H1 (cell line): Measurements from ENCODE around the gene GSX1. TPM values are rescaled to one million over a fixed set of nuclear protein-coding genes. Genes with fewer than 3 reads are reported as not detected.
A peak's percentile ranks its signal among the peaks of the same experiment; 100 is the strongest.

Source experiments
- CTCF ChIA-PET: fragments of 300-600 bp; sonication (Branson Sonifier 250); formaldehyde crosslinking; loops from one replicate; lab custom pipeline; 2021; ENCODE audit not compliant: partially characterized antibody; lab: Charles Lee
- POLR2A ChIA-PET: fragments of 300-600 bp; sonication (Branson Sonifier 250); formaldehyde crosslinking; loops from one replicate; lab custom pipeline; 2021; ENCODE audit warnings: inconsistent platforms; ENCODE audit not compliant: partially characterized antibody; lab: Charles Lee
- DNase-seq, 2 experiments: peaks; one replicate each; pipeline versions ENCODE4 v3.0.0 to v3.0.0-alpha.2; 2010 to 2022; ENCODE audit warnings: low spot score in 2 of 2, low read depth in 1 of 2, mixed read lengths in 1 of 2
- FAIRE-seq: peaks from 2 replicates; lab custom pipeline; 2011; peaks lifted over from hg19 to GRCh38; lab: Jason Lieb, UNC
- H2AFZ ChIP-seq: 2 replicates; pipeline ENCODE4 v1.8.1; 2012; ENCODE audit warnings: low read length, inconsistent platforms
- H2AK5ac ChIP-seq: 2 replicates; pipeline ENCODE4 v1.6.1; 2013; ENCODE audit warnings: low read depth, low read length
- H2BK120ac ChIP-seq: replicated peaks from 2 replicates; pipeline ENCODE3; 2013; ENCODE audit warnings: low read depth, low read length, inconsistent platforms
- H2BK12ac ChIP-seq: 2 replicates; pipeline ENCODE4 v1.6.1; 2013; ENCODE audit warnings: low read depth, low read length
- H2BK15ac ChIP-seq: 2 replicates; pipeline ENCODE4 v1.6.1; 2013; ENCODE audit warnings: low read length
- H2BK20ac ChIP-seq: 2 replicates; pipeline ENCODE4 v1.6.1; 2013; ENCODE audit warnings: low read length
- H2BK5ac ChIP-seq: 2 replicates; pipeline ENCODE4 v1.6.1; 2013; ENCODE audit warnings: low read depth, low read length
- H3K14ac ChIP-seq: 2 replicates; pipeline ENCODE4 v1.6.1; 2013; ENCODE audit warnings: inconsistent platforms; ENCODE audit not compliant: insufficient read length
- H3K18ac ChIP-seq: 2 replicates; pipeline ENCODE4 v1.6.1; 2013; ENCODE audit warnings: low read length; ENCODE audit errors: extremely low read depth
- H3K23ac ChIP-seq: 2 replicates; pipeline ENCODE4 v1.6.1; 2013; ENCODE audit warnings: inconsistent platforms; ENCODE audit not compliant: insufficient read length
- H3K23me2 ChIP-seq: 2 replicates; pipeline ENCODE4 v1.6.1; 2013; ENCODE audit warnings: low read depth, low read length
- H3K27ac ChIP-seq: 2 replicates; pipeline ENCODE4 v1.6.1; 2011; ENCODE audit warnings: low read depth, low read length, inconsistent platforms
- H3K27me3 ChIP-seq, 4 experiments: replicated peaks in 1 of 4; 1 replicate in 1 of 4; 2 replicates in 3 of 4; pipeline versions ENCODE4 v1.6.1 to v1.8.1; 2011 to 2013; ENCODE audit warnings: low read length in 3 of 4, mild to moderate bottlenecking in 3 of 4, inconsistent platforms in 2 of 4, mixed read lengths in 2 of 4, moderate library complexity in 1 of 4; ENCODE audit not compliant: control insufficient read depth in 3 of 4, insufficient read depth in 3 of 4; ENCODE audit errors: extremely low read depth in 1 of 4
- H3K36me3 ChIP-seq, 4 experiments: 2 replicates each; pipeline versions ENCODE4 v1.6.1 to v1.8.1; 2011 to 2013; ENCODE audit warnings: mild to moderate bottlenecking in 4 of 4, low read length in 3 of 4, moderate library complexity in 2 of 4, control low read depth in 1 of 4, inconsistent platforms in 1 of 4; ENCODE audit not compliant: insufficient read depth in 4 of 4, control insufficient read depth in 2 of 4
- H3K4ac ChIP-seq: replicated peaks from 2 replicates; pipeline ENCODE3; 2013; ENCODE audit warnings: low read length, low read depth, mixed read lengths, inconsistent platforms; ENCODE audit not compliant: insufficient read length
- H3K4me1 ChIP-seq, 4 experiments: replicated peaks in 1 of 4; 1 replicate in 1 of 4; 2 replicates in 3 of 4; pipeline versions ENCODE4 v1.6.1 to v1.8.1; 2011 to 2013; ENCODE audit warnings: low read length in 3 of 4, inconsistent platforms in 2 of 4, mixed read lengths in 1 of 4; ENCODE audit not compliant: insufficient read depth in 4 of 4, control insufficient read depth in 3 of 4
- H3K4me2 ChIP-seq, 2 experiments: 2 replicates each; pipeline versions ENCODE4 v1.6.1 to v1.8.1; 2011 to 2013; ENCODE audit warnings: low read depth in 2 of 2, low read length in 2 of 2, control low read depth in 1 of 2, inconsistent platforms in 1 of 2, mild to moderate bottlenecking in 1 of 2; ENCODE audit not compliant: insufficient read depth in 1 of 2
- H3K4me3 ChIP-seq, 4 experiments: fragments of 200-600, 300-600 bp in 1 of 4; sonication (generic), shearing (Covaris generic), sonication (Bioruptor Twin) in 1 of 4; 2 replicates each; pipeline versions ENCODE4 v1.5.1 to v1.8.1; 2011 to 2016; ENCODE audit warnings: low read length in 4 of 4, low read depth in 3 of 4, control low read depth in 2 of 4, inconsistent platforms in 2 of 4, mild to moderate bottlenecking in 2 of 4, mixed read lengths in 1 of 4, moderate library complexity in 1 of 4; ENCODE audit not compliant: insufficient read depth in 2 of 4; ENCODE audit errors: extremely low read depth in 1 of 4
- H3K56ac ChIP-seq: replicated peaks from 2 replicates; pipeline ENCODE3; 2013; ENCODE audit warnings: low read depth, mild to moderate bottlenecking, mixed read lengths, low read length, inconsistent platforms; ENCODE audit not compliant: insufficient read length
- H3K79me1 ChIP-seq: 2 replicates; pipeline ENCODE4 v1.6.1; 2013; ENCODE audit warnings: low read depth, low read length, control low read depth
- H3K79me2 ChIP-seq, 2 experiments: 2 replicates each; pipeline versions ENCODE4 v1.6.1 to v1.8.1; 2012 to 2013; ENCODE audit warnings: low read length in 2 of 2, mild to moderate bottlenecking in 2 of 2, inconsistent platforms in 1 of 2; ENCODE audit not compliant: insufficient read depth in 2 of 2, control insufficient read depth in 1 of 2
- H3K9ac ChIP-seq, 4 experiments: replicated peaks in 1 of 4; 1 replicate in 1 of 4; 2 replicates in 3 of 4; pipeline versions ENCODE4 v1.6.1 to v1.8.1; 2011 to 2013; ENCODE audit warnings: low read depth in 3 of 4, low read length in 3 of 4, control low read depth in 2 of 4, mild to moderate bottlenecking in 2 of 4, moderate library complexity in 2 of 4, inconsistent platforms in 1 of 4; ENCODE audit errors: extremely low read depth in 1 of 4
- H3K9me3 ChIP-seq, 2 experiments: 2 replicates each; pipeline versions ENCODE4 v1.6.1 to v1.8.1; 2012 to 2013; ENCODE audit warnings: mild to moderate bottlenecking in 2 of 2, moderate library complexity in 2 of 2, control low read depth in 1 of 2, inconsistent platforms in 1 of 2, low read depth in 1 of 2, low read length in 1 of 2, mixed read lengths in 1 of 2; ENCODE audit not compliant: insufficient read depth in 2 of 2
- H4K20me1 ChIP-seq, 2 experiments: replicated peaks in 1 of 2; 2 replicates each; pipeline versions ENCODE3 to v1.8.1; 2011 to 2013; ENCODE audit warnings: inconsistent platforms in 2 of 2, low read length in 2 of 2, mild to moderate bottlenecking in 1 of 2; ENCODE audit not compliant: insufficient read depth in 2 of 2, control insufficient read depth in 1 of 2
- H4K5ac ChIP-seq: 2 replicates; pipeline ENCODE4 v1.6.1; 2013; ENCODE audit warnings: low read length, low read depth, mixed read lengths, inconsistent platforms; ENCODE audit not compliant: insufficient read length
- H4K8ac ChIP-seq: 2 replicates; pipeline ENCODE4 v1.8.0; 2013; ENCODE audit warnings: mild to moderate bottlenecking, moderate library complexity, low read length, inconsistent platforms; ENCODE audit not compliant: insufficient read depth; ENCODE audit errors: extremely low read depth
- H4K91ac ChIP-seq: replicated peaks from 2 replicates; pipeline ENCODE3; 2013; ENCODE audit warnings: low read length, mixed read lengths, inconsistent platforms; ENCODE audit not compliant: insufficient read length
- CEBPB ChIP-seq: IDR thresholded peaks from 2 replicates; pipeline ENCODE4 v1.6.1; 2012; ENCODE audit warnings: low read depth, low read length
- CHD1 ChIP-seq: IDR thresholded peaks from 2 replicates; pipeline ENCODE4 v1.6.1; 2012; ENCODE audit warnings: low read depth, low read length, improper control_type of control experiment
- CHD2 ChIP-seq: IDR thresholded peaks from 2 replicates; pipeline ENCODE4 v1.6.1; 2012; ENCODE audit warnings: low read length, improper control_type of control experiment
- CTCF ChIP-seq, 3 experiments: IDR thresholded peaks; 1 replicate in 2 of 3; 2 replicates in 1 of 3; pipeline versions ENCODE4 v1.5.1 to v1.6.1; 2011; ENCODE audit warnings: low read length in 3 of 3, mild to moderate bottlenecking in 3 of 3, inconsistent platforms in 2 of 3, low read depth in 1 of 3, moderate library complexity in 1 of 3; ENCODE audit not compliant: insufficient read depth in 1 of 3; ENCODE audit errors: control extremely low read depth in 1 of 3
- JUND ChIP-seq: IDR thresholded peaks from 2 replicates; pipeline ENCODE4 v1.6.1; 2011; ENCODE audit warnings: mild to moderate bottlenecking, improper control_type of control experiment, low read length
- POLR2A ChIP-seq, 2 experiments: IDR thresholded peaks; 1 replicate in 1 of 2; 2 replicates in 1 of 2; pipeline ENCODE4 v1.6.1; 2011; ENCODE audit warnings: low read depth in 2 of 2, low read length in 2 of 2, mild to moderate bottlenecking in 2 of 2; ENCODE audit errors: control extremely low read depth in 1 of 2
- RAD21 ChIP-seq, 2 experiments: IDR thresholded peaks in 1 of 2; conservative IDR thresholded peaks in 1 of 2; 2 replicates each; pipeline ENCODE4 v1.6.1; 2011; ENCODE audit warnings: low read depth in 2 of 2, low read length in 2 of 2, improper control_type of control experiment in 1 of 2, inconsistent platforms in 1 of 2, mild to moderate bottlenecking in 1 of 2, moderate library complexity in 1 of 2
- SP1 ChIP-seq: IDR thresholded peaks from 2 replicates; pipeline ENCODE4 v1.6.1; 2011; ENCODE audit warnings: low read depth, low read length
- SP2 ChIP-seq: IDR thresholded peaks from 2 replicates; pipeline ENCODE4 v1.6.1; 2012; ENCODE audit warnings: mild to moderate bottlenecking, low read length, inconsistent platforms
- YY1 ChIP-seq: IDR thresholded peaks from 2 replicates; pipeline ENCODE4 v1.6.1; 2011; ENCODE audit warnings: low read depth, mild to moderate bottlenecking, low read length
- WGBS, 2 experiments: shearing (Covaris generic) in 1 of 2; methylation state at CpG; one replicate each; pipeline versions ENCODE4 v1.1.6 to v1.1.7; 2013 to 2015; ENCODE audit warnings: low lambda C conversion rate in 2 of 2, mixed read lengths in 2 of 2, inconsistent platforms in 1 of 2, low coverage in 1 of 2, missing lambda C conversion rate in 1 of 2; ENCODE audit not compliant: insufficient replicate concordance in 2 of 2, insufficient coverage in 1 of 2, insufficient read length in 1 of 2; ENCODE audit errors: extremely low coverage in 1 of 2, missing lambda C conversion rate in 1 of 2; 5-methylcytosine and 5-hydroxymethylcytosine counted together
- polyA plus RNA-seq, 7 experiments: library from polyadenylated mRNA; depleted of rRNA in 3 of 7; stranded (reverse) in 5 of 7; unstranded in 2 of 7; fragments of >200 nt in 5 of 7; fragments of 200-250 nt in 2 of 7; gene quantifications; 1 replicate in 5 of 7; 2 replicates in 1 of 7; 4 replicates in 1 of 7; pipeline versions ENCODE4 v1.2.1 to v1.2.3, GENCODE V29; 2011 to 2013; ENCODE audit warnings: missing spikeins in 2 of 7, mixed read lengths in 2 of 7
- total RNA-seq: library from RNA; stranded (reverse); fragmentation: NEBNext Ultra II Directional; extraction: Animal tissue kit (Norgen Biotek cat#: 25700); gene quantifications from 2 replicates; pipeline ENCODE4 v1.2.1, GENCODE V29; 2021
- TF ChIP-seq, protein P1 (sequence below): IDR thresholded peaks from 2 replicates; pipeline ENCODE4 v1.6.1; 2012; ENCODE audit warnings: low read length, inconsistent platforms

GSX1 gene
- total and polyA plus RNA-seq, 2 of the 8 experiments (the other 6 are each of a cell fraction or from before 2014, with no cell fraction given): not detected

- no peak overlapping the region for H2BK12ac ChIP-seq
- H2BK120ac ChIP-seq: no peak overlapping the region
- H3K4me2 ChIP-seq: no peak overlapping the region
- H2BK15ac ChIP-seq: no peak overlapping the region
- H2AFZ ChIP-seq: no peak overlapping the region
- H4K8ac ChIP-seq: no peak overlapping the region
- no peak overlapping the region for H3K4ac ChIP-seq
- no peak overlapping the region for H3K18ac ChIP-seq
- peaks cover 3% of the 10 kb centered on the region; the same call in 1 of the 2 replicates for H3K23me2 ChIP-seq
- TF ChIP-seq CTCF (IDR thresholded peaks at IDR 0.05; ENCODE audit: control extremely low read depth in 1 of 3, insufficient read depth in 1 of 3, low read depth in 1 of 3, low read length in 3 of 3) (peak; percentile 42 to 66 (median 64)), SP1 (no peak), YY1 (no peak), CHD1 (no peak), CHD2 (no peak), CEBPB (no peak), JUND (no peak), POLR2A (IDR thresholded peaks at IDR 0.05; ENCODE audit: control extremely low read depth in 1 of 2, low read depth in 2 of 2, low read length in 2 of 2) (no peak), RAD21 (IDR thresholded peaks at IDR 0.05 in 1 of 2, conservative IDR thresholded peaks at IDR 0.05 in 1 of 2; ENCODE audit: low read depth in 2 of 2, low read length in 2 of 2) (peak; percentile 64 to 73), SP2 (no peak)
- TF ChIP-seq, protein P1, sequence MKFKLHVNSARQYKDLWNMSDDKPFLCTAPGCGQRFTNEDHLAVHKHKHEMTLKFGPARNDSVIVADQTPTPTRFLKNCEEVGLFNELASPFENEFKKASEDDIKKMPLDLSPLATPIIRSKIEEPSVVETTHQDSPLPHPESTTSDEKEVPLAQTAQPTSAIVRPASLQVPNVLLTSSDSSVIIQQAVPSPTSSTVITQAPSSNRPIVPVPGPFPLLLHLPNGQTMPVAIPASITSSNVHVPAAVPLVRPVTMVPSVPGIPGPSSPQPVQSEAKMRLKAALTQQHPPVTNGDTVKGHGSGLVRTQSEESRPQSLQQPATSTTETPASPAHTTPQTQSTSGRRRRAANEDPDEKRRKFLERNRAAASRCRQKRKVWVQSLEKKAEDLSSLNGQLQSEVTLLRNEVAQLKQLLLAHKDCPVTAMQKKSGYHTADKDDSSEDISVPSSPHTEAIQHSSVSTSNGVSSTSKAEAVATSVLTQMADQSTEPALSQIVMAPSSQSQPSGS: no peak
- no peaks in the 10 kb centered on the region for H3K79me2 ChIP-seq
- H3K9me3 ChIP-seq: no peaks in the 10 kb centered on the region
- no peak overlapping the region for H4K5ac ChIP-seq
- H3K36me3 ChIP-seq: no peaks in the 10 kb centered on the region
- no peak overlapping the region for H3K14ac ChIP-seq
- H4K91ac ChIP-seq: no peak overlapping the region
- FAIRE-seq (peak; percentile 72), DNase-seq (no peak)
- H2AK5ac ChIP-seq: no peak overlapping the region
- H3K4me1 ChIP-seq: peaks cover 0 to 7% (median 1%) of the 10 kb centered on the region in 4 experiments; a peak in 5 of 7 replicates
- H3K23ac ChIP-seq: no peak overlapping the region
- no peak overlapping the region for H3K27ac ChIP-seq
- peaks cover 9 to 25% (median 12%) of the 10 kb centered on the region in 4 experiments for H3K27me3 ChIP-seq
- ChIA-PET CTCF (interaction anchor here (0.5 to 14.1 kb wide), 15 partner anchors 10 to 1002 kb away, joined by 3 to 154 read pairs (median 6); no protein-coding TSS in a partner anchor), POLR2A (no interaction called here)
- H2BK5ac ChIP-seq: no peak overlapping the region
- WGBS, 2 experiments: 51% methylated on average over 3 of the region's 4 CpGs; no CpG with 5 or more reads in 1 of the 2 experiments
- H3K4me3 ChIP-seq: no peak overlapping the region
- no peak overlapping the region for H2BK20ac ChIP-seq
- H3K79me1 ChIP-seq: no peaks in the 10 kb centered on the region
- H3K56ac ChIP-seq: no peak overlapping the region
- peaks cover 0 to 2% of the 10 kb centered on the region in 2 experiments for H4K20me1 ChIP-seq
- no peak overlapping the region for H3K9ac ChIP-seq
Measured at GRCh38 chr13:27783111-27783510, 9.2 kb upstream of the GSX1 start.
